ENCODE data around the gene SERPINA3.
"Not testable (repeated sequence)": the region's sequence is repeated elsewhere in the genome, so short reads cannot be mapped to it uniquely, and the experiment has no call there.

Gene SERPINA3

DNA sequence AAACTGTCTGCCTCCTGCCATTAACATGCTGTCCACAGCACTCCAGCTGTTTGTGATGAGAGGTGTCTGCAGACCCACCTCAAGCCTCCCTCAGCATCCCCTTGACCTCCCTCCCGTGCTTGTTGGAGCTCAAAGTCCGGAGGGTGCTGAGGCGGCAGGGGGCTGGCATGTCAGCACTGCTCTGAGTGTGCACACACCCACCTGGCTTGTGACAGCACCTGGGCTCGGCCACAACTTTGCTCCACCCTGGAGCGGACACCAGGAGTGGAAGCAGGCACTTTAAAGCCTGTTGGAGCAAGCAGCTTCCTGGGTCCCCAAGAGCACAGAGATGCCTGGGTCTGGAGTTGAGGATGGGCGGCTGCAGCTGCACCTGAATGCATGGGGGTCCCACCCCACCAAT is 20.9 kb downstream of the SERPINA3 start:
- DNase-seq (ENCODE audit: low spot score) = no peak

DNA sequence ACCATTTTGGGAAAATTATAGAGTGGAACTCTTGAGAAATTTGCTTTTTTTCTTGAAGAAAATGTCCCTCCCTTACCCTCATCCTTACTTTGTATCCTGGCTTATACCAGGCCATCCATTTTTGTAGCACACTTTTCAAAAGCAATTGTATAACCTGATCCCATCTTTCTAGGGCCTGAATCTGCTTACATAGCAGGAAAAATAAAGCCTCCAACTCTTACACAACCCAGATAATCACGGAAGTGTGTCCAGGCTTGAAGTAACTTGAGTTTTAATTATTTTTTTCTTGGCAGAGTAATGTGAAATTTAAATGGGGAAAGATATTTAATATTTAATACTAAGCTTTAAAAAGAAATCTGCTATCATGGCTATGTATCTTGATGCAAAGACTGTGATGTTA is 23.0 kb downstream of the SERPINA3 start:
- DNase-seq (ENCODE audit: low spot score) = no peak

DNA sequence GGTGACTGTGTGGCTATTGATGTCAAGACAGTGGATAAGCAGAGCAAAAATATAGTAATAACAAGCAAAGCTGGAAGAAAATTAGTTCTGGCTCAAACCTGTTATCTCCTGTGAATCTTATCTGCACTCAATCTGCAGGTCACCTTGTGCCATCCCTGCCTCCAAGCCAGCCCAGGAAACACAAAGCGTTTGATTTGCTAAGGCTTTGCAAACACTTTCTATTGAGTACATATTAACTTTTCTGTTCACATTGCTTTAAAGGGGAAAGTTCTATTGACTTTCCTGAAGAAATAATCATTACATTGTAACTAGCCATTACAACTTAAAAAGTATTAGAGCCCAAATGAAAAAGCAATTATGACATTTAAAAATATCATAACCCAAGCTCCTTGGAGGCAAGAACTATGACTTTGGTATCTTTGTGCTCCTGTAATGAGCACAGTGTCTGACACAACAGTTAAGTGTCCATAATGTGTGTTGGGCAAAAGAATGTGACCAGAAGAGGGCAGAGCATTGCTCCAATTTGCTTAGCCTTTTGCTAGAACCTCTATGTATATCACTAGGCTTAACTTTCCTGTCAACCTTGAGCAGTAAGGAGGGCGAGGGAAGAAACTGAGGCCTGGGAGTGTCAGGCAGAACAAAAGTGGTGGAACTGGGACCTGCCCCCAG is 24.7 kb downstream of the SERPINA3 start:
- no peak for DNase-seq (ENCODE audit: low spot score)

DNA sequence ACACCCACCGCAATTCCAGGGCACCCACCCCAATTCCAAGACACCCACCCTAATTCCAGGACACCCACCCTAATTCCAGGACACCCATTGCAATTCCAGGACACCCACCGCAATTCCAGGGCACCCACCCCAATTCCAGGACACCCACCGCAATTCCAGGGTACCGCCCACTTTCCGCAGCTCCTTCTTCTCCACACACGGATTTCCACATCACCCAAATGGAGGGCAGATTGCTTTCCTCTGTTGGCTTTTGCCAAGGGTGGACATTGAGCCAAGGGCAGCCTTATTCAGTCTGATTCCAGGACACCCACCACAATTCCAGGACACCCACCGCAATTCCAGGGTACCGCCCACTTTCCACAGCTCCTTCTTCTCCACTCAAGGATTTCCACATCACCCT is 25.6 kb downstream of the SERPINA3 start:
- DNase-seq (ENCODE audit: low spot score) = not testable (repeated sequence)

DNA sequence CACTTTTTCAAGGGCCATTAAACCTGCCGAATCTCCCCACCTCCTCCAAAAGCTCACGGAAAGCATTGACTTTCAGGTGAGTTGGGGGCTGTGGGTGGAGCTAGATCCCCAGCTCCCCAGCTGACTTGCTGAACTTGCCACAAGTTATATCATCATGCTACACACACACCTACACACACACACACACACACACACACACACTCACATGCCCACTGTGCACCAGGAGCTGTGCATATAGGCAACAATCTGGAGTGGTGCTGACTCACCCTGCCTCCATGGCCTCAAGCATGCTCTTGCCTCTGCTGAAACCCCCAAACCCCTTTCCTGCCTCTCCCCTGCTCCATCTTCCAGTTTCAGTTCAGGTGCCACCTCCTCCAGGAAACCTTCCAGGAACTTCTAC is 26.1 kb downstream of the SERPINA3 start:
- DNase-seq (ENCODE audit: low spot score) = no peak

DNA sequence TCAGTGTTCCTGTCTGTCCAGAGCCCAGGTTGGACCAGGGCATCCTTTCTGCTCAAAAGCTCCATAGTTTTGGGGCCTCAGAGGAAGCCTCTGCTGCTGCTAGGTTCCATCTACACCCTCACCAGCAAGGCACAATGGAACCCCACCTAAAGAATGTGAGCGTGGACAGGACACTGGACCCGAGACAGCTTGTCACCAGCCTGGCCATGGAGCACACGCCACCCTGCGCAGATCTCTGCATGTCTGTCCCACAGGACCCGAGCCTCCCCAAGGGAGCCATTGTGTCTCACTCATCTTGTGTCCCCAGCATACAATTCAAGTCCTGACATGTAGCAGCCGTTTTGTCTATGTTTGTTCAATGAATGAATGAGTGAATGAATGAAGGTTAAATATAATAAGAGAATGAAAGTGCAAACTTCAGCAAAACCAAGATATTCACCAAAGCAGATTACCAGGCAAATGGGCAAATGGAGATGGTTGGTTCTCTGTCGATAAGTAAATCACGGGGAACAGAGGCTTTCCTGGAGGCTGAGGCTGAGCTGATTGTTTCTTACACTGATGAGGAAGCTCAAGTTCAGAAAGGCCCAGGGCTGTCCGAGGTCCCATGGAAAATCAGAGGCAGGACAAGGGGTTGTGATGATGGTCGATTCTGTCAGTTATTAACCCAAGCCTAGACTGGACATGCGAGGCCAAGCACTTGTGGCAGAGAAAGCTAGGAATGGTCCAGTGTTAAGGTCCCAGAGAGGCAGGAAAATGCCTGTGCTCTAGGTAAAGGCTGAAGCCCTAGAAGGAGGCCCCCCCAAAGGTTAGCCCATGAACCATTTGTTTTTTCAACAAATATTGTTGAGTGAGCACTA is 27.0 kb downstream of the SERPINA3 start:
- DNase-seq (ENCODE audit: low spot score) = no peak

DNA sequence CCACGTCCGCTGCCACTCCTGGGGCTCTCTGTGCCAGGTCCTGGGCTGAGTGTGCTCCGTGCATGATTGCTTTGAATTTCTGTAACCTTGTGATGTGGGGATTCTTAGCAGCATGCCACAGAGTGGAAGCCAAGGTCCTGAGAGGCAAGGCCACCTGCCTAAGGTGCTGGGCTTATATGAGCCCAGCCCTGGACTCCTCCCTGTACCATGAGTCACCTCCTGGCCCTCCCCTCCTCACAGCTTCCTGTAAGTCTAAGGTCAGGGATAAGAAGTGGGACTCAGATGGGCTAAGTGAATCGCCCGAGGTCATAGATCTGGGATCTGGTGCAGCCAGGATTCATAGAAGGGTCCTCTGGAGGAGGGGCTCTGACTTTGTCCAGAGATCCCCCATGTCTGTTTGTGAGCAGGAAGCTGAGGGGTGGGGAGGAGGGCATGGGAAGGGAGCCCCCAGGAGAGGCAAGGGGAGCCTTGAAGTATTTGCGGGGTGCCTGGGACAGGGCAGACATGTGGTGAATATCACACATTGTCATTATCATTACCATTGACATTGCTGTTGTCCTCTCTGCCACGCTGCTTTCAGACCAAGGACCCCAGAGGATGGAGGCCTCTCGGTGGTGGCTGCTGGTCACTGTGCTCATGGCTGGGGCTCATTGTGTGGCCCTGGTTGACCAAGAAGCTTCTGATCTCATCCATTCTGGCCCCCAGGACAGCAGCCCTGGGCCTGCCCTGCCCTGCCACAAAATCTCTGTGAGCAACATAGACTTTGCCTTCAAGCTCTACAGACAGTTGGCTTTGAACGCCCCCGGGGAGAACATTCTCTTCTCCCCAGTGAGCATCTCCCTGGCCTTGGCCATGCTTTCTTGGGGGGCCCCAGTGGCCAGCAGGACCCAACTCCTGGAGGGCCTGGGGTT is 28.8 kb downstream of the SERPINA3 start:
- DNase-seq (ENCODE audit: low spot score) = no peak

DNA sequence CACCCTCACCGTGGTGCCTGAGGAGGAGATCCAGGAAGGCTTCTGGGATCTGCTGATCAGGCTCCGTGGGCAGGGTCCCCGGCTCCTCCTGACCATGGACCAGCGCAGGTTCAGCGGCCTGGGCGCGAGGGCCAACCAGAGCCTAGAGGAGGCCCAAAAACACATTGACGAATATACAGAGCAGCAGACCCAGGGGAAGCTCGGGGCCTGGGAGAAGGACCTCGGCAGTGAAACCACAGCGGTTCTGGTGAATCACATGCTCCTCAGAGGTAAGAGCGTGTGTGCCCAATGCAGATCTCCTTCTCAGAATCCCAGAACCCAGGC is 29.4 kb downstream of the SERPINA3 start:
- no peak for DNase-seq (ENCODE audit: low spot score)

DNA sequence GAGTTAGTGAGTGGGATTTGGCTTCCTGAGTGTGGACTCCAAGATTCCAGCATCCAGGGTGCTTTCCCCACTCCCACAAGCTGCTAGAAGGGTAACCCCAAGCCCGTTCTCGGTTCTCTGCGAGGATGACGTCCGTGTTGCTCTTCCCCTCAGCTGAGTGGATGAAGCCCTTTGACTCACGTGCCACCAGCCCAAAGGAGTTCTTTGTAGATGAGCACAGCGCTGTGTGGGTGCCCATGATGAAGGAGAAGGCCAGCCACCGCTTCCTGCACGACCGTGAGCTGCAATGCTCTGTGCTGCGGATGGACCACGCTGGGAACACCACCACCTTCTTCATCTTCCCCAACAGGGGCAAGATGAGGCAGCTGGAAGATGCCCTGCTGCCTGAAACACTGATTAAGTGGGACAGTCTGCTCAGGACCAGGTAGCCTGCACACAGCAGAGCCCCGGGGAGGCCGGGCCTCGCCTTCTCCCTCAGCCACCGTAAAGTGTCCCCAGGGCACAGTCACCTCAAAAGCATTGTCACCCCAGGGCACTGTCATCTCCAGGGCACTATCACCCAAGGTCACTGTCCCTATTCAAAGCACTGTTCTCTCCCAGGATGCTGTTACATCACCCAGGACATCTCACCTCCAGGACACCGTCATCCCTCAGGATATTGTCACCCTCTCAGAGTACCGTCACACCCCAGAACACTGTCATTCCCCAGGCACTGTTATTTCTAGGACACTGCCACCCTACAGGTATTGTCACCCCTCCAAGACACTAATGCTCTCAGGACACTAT is 31.3 kb downstream of the SERPINA3 start:
- no peak for DNase-seq (ENCODE audit: low spot score)

DNA sequence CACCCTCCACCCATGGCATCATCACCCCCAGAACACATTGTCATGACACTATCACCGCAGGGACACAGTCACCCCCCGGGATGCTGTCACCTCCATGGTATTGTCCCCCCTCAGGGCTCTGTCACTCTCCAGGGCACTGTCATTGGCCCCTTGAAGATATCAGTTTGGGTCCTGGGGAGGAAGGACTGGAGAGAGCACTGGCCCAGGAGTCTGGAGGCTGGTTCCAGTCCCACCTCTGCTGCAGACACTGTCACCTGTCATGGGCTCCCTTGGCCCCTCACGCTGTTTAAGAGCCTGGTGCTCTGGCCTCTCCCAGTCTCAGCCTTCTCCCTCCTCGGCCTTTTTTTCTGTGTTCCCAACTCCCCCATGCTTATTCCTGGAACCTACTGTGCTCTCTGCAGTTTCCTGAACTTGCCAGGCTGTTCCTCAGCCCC is 31.9 kb downstream of the SERPINA3 start:
- no peak for DNase-seq (ENCODE audit: low spot score)

DNA sequence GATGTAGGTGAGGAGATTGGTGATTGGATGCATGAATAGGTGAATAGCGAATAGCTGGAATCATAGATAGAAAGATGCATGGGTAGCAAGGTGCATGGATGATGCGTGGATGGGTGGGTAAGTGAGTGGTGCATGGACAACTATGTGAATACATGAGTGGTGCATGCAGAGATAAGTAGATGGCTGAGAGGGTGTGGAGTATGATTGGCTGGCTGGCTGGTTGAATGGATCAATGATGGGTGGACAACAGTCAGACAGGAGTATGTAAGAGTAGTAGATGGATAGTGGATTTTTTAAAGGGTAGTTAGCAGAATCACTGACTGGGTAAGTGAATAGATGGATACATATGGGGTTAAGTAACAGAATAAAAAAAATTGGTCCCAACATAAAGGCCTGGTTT is 33.9 kb downstream of the SERPINA3 start:
- no peak for DNase-seq (ENCODE audit: low spot score)

DNA sequence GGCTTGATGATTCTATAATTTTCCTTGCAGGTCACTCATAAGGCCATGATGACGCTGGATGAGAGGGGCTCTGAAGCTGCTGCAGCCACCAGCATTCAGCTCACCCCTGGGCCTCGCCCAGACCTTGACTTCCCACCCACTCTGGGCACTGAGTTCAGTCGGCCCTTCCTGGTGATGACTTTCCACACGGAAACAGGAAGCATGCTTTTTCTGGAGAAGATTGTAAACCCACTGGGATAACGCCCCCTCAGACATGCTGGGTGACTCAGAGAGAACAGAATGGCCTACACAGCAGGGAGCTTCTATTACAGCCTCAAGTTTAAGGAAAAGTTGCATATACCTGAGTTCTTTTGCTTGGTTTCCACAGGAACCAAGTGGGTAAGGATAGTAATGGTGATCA is 34.3 kb downstream of the SERPINA3 start:
- DNase-seq (ENCODE audit: low spot score) = no peak

DNA sequence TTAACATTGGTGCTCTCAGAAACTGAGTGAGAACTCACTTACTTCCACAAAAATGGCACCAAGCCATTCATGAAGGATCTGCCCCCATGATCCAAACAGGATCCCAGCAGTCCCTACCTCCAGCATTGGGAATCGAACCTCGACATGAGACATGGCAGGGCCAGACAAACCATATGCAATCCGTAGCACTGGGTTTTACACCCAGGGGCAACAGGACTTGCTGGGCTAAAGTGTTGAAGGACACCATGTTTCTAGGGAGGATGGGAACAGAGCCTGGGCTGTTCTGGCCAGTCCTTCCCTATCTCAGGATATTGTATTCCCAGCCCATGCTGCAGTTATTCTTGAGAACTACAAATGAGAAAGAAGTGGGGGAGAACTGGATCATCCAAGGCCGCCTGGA is 36.6 kb downstream of the SERPINA3 start:
- DNase-seq (ENCODE audit: low spot score) = no peak

DNA sequence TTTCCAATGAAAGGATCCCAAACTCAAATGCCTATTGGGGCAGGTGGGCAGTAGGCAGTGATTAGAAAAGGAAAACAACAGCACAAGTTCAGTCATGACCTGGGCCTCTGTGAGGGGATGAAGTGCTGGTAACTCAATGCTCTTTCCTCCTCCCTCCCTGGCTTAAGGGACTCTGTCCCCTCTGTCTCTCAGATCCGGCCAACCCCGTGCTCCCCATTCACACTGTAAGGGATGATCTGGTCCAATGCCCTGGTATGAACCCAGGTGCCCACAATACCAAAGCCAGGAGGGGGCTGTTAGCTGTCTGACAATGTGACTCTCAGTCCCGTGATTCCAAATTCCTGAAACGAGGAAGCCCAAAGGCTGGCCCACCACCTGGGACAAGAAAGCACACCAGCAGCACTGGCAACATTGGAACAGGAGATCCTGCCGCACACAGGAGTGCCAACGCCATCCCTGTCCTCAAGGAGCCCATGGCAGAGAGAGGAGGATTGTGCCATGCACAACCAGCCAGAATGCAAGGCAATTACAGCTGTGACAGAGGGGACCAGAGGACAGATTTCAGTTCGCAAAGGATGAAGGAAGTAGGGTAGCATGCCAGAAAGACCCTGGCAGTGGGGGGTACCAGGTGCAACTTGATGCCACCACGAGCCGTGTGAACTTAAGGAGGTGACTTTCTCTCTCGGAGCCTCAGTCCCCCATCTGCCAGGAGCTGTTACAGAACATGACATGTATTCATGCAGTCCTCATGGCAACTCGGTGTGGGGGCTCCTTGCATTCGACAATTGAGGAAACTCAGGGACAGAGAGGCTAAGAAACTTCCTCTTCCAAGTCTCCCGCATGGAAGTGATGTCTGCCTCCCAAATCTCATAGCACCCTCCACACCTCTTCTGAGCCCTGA is 37.6 kb downstream of the SERPINA3 start:
- no peak for DNase-seq (ENCODE audit: low spot score)

DNA sequence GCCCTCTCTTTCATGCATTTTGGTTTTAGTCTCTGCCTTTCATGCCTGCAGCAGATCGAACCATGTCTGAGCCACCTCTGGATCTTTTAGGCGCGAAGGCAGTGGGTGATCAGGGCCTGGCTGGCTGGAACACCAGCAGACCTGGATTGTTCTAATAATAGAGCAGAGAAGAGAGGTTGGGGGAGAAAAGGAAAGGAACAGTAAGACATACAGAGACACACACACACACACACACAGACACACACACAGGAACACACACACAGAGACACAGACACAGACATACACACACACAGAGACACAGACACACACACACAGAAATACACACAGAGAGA is 38.2 kb downstream of the SERPINA3 start:
- no peak for DNase-seq (ENCODE audit: low spot score)

DNA sequence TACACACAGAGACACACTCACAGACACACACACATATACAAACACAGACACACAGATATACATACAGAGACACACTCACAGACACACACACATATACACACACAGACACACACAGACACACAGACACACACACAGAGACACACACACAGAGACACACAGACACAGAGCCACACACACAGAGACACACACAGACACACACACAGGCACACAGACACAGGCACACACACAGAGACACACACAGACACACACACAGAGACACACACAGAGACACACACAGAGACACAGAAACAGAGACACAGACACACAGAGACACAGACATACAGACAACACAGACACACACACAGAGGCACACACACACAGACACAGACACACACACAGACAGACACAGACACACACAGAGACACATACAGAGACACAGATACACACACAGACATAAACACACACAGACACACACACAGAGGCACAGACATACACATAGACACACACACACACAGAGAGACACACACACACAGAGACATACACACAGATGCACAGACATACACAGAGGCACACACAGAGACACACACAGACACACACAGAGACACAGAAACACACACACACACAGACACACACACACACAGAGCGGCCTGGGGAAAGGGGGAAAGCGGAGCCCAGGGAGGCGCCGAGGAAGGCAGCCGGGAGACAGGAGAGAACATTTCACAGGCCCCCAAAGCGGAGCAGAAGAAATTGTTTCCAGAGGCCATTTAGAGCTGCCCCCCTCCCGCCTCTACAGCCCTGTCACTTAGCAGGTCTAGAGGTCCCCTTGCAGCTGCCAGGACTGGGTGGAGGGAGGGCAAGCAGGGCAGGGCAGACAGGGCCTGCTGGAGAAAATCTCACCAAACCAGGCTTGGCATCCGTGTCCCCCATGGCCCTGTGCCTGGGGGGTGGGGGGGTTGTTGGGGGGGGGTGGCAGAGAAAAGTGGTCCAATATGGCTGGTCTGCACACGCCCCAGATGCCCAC is 38.9 kb downstream of the SERPINA3 start:
- DNase-seq (ENCODE audit: low spot score) = no peak

DNA sequence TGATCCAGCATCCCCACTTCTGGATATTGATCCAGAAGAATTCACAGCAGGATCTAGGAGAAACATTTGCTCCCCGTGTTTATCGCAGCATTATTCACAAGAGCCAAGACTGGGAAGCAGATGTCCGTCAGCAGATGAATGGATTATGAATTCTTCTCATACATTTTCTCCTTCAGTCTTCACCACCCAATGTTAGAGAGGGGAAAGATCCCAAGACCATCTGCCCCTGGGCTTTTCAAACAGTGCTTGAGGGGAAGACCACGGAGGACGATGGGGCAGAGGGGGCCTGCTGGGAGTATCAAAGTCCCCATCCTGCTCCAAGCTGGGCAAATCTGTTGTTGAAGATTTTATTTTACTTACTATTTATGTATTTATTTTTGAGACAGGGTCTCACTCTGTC is 41.1 kb downstream of the SERPINA3 start:
- DNase-seq (ENCODE audit: low spot score) = no peak

DNA sequence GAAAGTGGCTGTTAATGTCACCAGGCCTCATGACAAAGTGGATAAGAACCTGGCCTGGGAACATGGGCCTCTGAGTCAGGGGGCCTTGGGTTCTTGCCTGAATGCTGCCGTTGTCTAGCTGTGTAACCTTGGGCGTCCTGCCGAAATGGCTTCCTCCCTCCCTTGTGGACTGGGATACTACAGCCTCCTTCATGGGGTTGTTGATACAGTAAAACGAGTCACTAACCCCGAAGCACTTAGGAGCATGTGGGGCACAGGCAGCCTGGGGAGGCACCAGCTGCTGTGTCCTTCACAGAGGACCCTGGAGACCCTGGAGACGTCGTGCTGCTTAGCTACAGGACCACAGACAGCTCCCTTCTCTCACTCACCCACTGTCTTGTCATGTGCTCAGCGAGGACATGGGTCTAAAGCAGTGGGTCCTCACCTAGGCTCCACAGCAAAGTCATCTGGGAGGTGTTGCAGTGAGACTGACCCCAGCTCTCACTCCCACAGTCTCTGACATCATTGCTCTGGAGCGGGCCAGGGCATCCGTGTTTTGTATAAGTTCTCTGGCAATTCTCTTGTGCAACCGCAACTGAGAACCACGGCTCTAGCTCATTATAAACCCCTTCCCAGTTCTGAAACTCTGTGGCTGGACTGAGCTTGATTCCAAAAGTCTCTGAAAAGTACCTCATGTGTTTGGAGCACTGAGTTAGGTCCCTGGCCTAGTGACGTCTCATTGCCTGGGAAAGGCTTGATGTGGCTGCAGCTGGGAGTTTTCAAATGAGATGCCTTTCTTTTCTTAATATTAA is 42.1 kb downstream of the SERPINA3 start:
- no peak for DNase-seq (ENCODE audit: low spot score)

DNA sequence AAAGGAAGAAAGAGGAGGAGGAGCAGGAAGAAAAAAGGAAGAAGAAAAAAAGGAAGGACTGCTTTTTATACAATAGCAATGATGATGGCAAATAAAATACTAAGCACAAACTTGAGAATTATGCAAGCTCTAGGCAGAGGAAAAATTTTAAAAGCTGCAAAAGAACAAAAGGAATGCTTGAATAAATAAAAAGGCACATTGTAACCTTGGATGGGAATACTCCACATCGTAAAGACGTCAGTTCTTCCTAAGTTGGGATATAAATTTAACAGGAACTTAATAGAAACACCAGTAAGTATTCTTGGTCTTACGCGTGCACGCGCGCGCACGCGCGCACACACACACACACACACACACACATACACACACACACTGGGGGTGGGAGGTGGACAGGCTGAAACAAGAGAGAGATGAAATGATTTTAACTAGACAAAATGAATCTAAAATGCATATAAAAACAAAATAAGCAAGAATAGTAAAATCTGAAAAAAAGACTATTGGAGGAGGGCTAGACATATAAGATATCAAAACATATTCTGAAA is 43.0 kb downstream of the SERPINA3 start:
- no peak for DNase-seq (ENCODE audit: low spot score)

All from hematopoietic multipotent progenitor cell treated with erythropoietin and hydrocortisone succinate and interleukin-3 and kit ligand, for 17 days (in vitro differentiated cells).